Muscle of back (tissue), 11 donors: Measurements from ENCODE around the gene ZNF544. TPM values are rescaled to one million over a fixed set of nuclear protein-coding genes. Genes with fewer than 3 reads are reported as not detected.
"Not testable (repeated sequence)": the region's sequence is repeated elsewhere in the genome, so short reads cannot be mapped to it uniquely, and the experiment has no call there.

Experiments
- DNase-seq, 3 donors: peaks; one replicate each; pipeline versions ENCODE4 v3.0.0 to v3.0.0-alpha.2; 2013
- polyA plus RNA-seq, 10 donors: library from polyadenylated mRNA; unstranded; fragments of 120-200 nt; gene quantifications; one replicate each; pipeline ENCODE4 v1.2.1, GENCODE V29; 2013; ENCODE audit not compliant: insufficient read length in 10 of 10

ZNF544 gene
- polyA plus RNA-seq, 10 donors = 11.1 to 20.5 (median 16.9) TPM

- no peak for DNase-seq
Observed at GRCh38 chr19:58248886-58249285, 20.2 kb downstream of the ZNF544 start.

- DNase-seq = peak in 1 of 3 donors; percentile 26
Observed at GRCh38 chr19:58252102-58252685, 23.5 kb downstream of the ZNF544 start.

GRCh38 chr19:58258259-58258658, 29.5 kb downstream of the ZNF544 start:
- not testable (repeated sequence) for DNase-seq

GRCh38 chr19:58261600-58261967, 32.9 kb downstream of the ZNF544 start:
- no peak for DNase-seq

GRCh38 chr19:58261968-58262921, 33.5 kb downstream of the ZNF544 start:
- no peak for DNase-seq

- no peak for DNase-seq
Observed at GRCh38 chr19:58262922-58263296, 34.2 kb downstream of the ZNF544 start.

GRCh38 chr19:58265100-58265499, 36.4 kb downstream of the ZNF544 start:
- DNase-seq = no peak

GRCh38 chr19:58268344-58268743, 39.6 kb downstream of the ZNF544 start:
- no peak for DNase-seq

- DNase-seq = no peak
Observed at GRCh38 chr19:58274771-58275201, 46.1 kb downstream of the ZNF544 start.

GRCh38 chr19:58275564-58275963, 46.9 kb downstream of the ZNF544 start:
- DNase-seq = no peak

- no peak for DNase-seq
Observed at GRCh38 chr19:58277197-58277596, 48.5 kb downstream of the ZNF544 start.

GRCh38 chr19:58277748-58278540, 49.2 kb downstream of the ZNF544 start:
- DNase-seq = no peak

GRCh38 chr19:58278541-58279041, 49.9 kb downstream of the ZNF544 start, which contains the start of gene ZNF8:
Gene ZNF8 (plus strand): TSS chr19:58278955. CDS start chr19:58279082, 127 bp downstream.
- DNase-seq = peak; percentile 97 to 99 (median 99)

- DNase-seq = peak; percentile 51 to 87 (median 65)
Observed at GRCh38 chr19:58279042-58279924, 50.6 kb downstream of the ZNF544 start.

GRCh38 chr19:58279925-58280316, 51.2 kb downstream of the ZNF544 start:
- DNase-seq = no peak

GRCh38 chr19:58284199-58284598, 55.5 kb downstream of the ZNF544 start:
- DNase-seq = peak in 2 of 3 donors; percentile 48 to 60

- no peak for DNase-seq
Observed at GRCh38 chr19:58291943-58292342, 63.2 kb downstream of the ZNF544 start.

- DNase-seq = no peak
Observed at GRCh38 chr19:58294743-58295374, 66.1 kb downstream of the ZNF544 start.

GRCh38 chr19:58296104-58296503, 67.4 kb downstream of the ZNF544 start:
- DNase-seq = peak in 2 of 3 donors; percentile 4 to 35

GRCh38 chr19:58300620-58301019, 71.9 kb downstream of the ZNF544 start:
- DNase-seq = no peak
